ENCODE results near the gene ANKRD11.
"Not testable (repeated sequence)": the region's sequence is repeated elsewhere in the genome, so short reads cannot be mapped to it uniquely, and the experiment has no call there.

ANKRD11 gene

DNA sequence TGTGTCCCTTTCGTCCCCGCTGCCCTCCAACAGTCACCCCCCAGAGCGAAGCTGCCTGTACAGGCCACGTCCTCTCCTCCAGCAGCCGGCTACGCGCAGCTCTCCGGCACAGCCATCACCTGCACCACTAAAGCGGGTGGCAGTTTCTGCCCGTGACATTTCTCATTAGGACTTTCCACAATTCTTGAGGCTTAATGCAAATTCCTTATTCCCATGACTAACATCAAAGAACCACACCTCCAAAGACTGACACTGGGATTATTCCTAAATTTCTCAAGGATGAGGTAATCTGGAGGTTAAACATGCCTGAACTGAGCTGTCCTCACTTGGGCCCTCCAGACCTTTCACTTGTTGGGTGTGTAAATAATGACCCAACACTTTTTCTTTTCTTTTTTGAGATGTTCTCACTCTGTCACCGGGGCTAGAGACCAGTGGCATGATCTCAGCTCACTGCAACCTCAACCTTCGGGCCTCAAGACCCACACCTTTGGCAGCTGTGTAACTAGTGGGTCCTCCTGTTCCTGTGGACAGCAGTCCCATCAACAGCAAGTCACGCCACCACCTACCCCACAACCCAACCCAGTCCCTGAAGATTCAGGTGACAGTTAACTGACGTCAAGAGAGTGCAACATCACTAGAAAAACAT is 11.7 kb downstream of the ANKRD11 start:
- DNase-seq (ENCODE audit: low read depth), result no peak

DNA sequence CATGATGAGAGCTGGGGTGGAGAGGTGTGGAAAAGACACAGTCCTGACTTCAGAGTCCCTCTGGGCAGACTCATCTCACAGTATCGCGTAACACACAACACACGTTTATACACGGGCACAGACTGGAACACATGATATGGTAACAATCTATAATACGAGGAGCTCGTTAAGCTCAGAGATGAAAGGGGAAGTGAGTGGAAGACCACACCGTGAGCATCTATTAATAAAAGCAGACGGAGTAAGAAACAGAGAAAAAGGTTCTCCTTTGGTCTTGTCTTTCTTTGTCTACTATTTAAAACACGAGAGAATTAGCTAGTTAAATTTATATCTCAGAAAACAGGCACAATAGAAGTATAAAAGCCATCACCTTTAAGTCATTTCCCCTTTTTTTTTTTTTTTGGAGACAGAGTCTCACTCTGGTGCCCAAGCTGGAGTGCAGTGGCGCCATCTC is 13.5 kb downstream of the ANKRD11 start:
- no peak for DNase-seq (ENCODE audit: low read depth)

DNA sequence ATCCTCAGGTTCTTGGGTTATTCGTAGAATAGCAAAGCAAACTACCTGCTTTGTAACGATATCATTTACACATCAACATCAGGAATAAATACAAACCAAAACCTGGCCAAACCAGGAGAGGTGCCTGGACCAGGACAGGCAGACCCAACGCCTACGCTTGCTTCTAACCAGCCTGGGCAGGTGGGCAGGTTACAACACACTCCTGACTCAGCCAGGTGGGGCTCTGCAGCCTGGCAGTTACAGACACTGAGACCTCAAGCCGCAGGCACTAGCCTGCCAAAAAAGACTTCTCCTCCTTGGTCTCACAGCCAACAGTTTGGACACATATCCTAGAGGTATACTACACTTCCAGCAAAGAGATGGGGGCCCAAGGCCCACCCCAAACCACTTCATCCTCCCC is 14.0 kb downstream of the ANKRD11 start:
- no peak for DNase-seq (ENCODE audit: low read depth)

DNA sequence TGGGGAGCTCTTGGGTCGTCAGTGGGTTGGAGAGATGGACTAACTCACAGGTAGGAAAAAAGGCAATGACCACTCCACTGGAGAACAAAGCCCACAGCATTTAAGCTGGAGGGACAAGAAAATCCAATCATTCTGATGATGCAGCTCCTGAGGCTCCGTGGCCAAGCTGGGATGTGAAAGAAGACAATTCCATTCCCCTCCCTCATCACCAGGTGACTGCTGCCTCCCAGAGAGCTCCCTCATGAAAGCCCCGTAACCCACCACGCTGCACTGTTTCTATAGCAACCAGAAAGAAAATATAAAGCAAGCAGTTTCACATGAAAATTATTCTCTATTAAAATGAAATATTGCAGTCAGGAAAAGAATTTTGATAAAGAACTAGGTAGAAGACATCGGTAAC is 15.2 kb downstream of the ANKRD11 start:
- DNase-seq (ENCODE audit: low read depth), result no peak

DNA sequence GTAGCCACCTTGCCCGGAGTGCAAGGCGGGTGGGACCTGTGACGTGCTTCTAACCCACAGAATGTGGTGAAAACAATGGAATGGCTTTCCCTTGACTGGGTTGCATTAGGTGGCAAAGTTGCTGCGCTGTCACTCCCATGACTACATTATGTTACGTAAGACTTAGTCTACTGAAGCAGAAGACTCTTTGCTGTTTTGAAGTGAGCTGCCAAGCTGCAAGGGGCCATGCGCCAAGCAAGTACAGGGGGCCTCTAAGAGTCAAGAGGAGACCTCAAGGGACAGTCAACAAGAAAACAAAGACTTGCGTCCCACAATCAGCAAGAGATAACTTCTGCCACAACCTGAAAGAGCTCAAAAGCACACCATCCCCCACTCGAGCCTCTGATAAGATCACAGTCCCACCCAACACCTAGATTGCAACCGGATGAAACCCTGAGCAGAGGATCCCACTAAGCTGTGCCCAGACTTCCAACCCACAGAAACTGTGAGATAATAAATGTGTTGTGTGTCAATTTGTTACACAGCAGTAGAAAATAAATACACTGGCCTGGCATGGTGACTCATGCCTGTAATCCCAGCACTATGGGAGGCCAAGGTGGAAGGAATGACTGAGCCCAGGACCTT is 16.5 kb downstream of the ANKRD11 start:
- DNase-seq (ENCODE audit: low read depth), result no peak

DNA sequence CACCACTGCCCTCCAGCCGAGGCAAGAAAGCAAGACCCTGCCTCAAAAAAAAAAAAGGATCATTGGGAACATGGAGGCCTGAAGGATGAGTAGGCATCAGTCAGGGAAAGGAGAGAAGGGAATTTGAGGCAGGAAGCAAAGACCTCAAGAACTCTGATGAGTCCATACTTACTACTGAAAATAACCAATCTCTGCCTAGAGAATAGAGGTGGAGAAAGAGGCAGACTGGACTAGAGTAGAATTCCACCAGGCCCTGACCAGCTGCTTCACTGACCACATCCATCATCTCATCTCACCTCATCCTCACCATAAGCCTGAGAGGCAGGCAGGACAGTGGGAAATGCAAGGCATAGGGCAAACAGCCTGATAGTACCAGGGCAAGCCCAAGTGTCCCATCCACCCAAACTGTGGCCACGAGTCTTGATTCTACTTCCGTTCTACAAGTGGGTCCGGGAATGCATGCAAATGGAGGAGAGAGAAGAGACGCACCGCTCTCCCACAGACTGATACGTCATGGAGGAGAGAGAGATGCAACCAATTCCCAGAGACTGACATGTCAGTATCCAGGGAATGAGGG is 17.1 kb downstream of the ANKRD11 start:
- no peak for DNase-seq (ENCODE audit: low read depth)

DNA sequence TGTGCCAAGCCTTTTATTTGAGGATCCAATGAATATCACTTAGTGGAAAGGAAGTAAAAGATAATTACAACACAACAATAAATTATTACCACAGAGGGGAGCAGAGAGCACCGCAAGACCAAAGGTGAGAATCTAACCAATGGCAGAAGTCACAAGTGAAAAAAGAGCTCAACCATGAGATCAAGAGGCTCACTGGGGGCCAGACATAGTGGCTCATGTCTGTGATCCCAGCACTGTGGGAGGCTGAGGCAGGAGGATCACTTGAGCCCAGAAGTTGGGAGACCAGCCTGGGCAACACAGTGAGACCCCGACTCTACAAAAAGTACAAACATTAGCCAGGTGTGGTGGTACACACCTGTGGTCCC is 17.7 kb downstream of the ANKRD11 start:
- DNase-seq (ENCODE audit: low read depth), result no peak

DNA sequence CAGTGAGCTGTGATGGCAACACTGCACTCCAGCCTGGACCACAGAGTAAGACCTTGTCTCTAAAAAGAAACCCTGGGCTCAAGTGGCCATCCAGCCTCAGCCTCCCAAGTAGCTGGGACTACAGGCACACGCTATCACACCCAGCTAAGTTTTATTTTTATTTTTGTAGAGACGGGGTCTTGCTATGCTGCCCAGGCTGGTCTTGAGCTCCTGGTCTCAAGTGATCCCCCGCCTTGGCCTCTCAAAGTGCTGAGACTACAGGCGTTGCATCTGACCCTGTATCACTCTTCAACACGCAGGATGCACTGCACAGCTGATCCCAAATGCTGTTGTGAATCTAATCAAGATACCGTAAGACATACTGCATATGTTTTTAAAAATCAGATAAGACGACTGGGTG is 23.0 kb downstream of the ANKRD11 start:
- no peak for DNase-seq (ENCODE audit: low read depth)

DNA sequence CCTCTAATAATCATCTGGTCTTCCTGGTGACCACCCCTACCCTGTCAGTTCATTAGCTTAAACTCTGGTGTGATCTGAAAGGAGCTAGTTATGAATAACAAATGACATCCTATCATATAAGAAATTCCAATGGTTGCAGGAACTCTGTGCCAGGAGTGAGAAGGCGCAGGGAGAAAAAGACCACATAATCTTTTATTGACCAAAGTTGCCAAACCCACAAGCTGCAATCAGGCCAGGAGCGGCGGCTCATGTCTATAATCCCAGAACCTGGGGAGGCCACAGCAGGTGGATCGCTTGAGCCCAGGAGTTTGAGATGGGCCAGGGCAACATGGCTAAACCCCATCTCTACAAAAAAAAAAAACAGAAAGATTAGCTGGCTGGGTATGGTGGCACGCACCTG is 23.4 kb downstream of the ANKRD11 start:
- no peak for DNase-seq (ENCODE audit: low read depth)

DNA sequence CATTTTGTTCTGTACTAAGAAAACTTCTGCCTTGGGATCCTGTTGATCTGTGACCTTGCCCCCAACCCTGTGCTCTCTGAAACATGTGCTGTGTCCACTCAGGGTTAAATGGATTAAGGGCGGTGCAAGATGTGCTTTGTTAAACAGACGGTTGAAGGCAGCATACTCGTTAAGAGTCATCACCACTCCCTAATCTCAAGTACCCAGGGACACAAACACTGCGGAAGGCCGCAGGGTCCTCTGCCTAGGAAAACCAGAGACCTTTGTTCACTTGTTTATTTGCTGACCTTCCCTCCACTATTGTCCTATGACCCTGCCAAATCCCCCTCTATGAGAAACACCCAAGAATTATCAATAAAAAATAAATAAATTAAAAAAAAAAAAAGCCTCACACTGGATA is 27.0 kb downstream of the ANKRD11 start:
- DNase-seq (ENCODE audit: low read depth), result not testable (repeated sequence)

DNA sequence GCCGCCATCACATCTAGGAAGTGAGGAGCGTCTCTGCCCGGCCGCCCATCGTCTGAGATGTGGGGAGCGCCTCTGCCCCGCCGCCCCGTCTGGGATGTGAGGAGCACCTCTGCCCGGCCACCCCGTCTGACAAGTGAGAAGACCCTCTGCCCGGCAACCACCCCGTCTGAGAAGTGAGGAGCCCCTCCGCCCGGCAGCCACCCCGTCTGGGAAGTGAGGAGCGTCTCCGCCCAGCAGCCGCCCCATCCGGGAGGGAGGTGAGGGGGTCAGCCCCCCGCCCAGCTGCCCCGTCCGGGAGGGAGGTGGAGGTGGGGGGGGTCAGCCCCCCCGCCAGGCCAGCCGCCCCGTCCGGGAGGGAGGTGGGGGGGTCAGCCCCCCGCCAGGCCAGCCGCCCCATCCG is 27.7 kb downstream of the ANKRD11 start:
- not testable (repeated sequence) for DNase-seq (ENCODE audit: low read depth)

DNA sequence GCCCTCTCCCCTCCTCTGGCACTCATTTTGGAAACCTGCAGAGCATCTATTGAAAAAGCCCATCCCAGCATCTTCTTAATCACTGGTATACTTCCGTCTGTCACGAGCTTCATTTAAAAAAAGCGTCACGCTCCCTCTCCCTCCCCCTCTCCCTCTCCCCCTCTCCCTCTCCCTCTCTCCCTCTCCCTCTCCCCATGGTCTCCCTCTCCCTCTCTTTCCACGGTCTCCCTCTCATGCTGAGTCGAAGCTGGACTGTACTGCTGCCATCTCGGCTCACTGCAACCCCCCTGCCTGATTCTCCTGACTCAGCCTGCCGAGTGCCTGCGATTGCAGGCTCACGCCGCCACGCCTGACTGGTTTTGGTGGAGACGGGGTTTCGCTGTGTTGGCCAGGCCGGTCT is 28.5 kb downstream of the ANKRD11 start:
- DNase-seq (ENCODE audit: low read depth), result not testable (repeated sequence)

DNA sequence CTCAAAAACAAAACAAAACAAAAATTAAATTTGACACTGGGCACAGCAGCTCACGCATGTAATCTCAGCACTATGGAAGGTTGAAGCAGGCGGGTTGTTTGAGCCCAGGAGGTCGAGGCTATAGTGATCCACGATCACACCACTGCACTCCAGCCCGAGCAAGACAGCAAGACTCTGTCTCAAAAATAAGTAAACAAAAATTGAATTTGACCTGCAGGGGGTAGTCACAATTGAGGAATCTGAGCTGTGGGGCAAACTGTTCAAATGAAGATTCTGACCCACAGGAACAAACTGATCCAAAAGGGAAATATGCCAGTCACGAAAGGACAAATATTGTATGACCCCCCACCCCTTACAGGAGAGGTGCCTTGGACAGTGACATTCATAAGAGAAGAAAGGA is 29.8 kb downstream of the ANKRD11 start:
- DNase-seq (ENCODE audit: low read depth), result no peak

DNA sequence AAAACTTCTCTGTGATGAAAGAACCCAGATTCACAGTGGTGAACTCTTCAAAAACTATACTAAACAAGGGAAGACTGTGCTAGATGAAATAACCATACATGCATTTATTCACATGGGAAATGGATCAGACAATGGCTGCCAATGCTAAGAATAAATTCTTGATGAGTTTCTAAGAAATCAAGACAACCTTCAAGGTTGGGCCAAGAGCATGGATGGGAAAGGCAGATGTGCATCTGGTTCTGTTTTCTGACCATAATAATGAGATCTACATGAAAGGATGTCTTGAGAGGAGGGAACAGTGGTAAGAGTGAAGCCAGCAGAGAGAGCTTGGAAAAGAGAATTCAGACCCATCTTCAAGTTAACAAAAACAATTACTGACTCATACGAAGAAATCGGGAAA is 31.4 kb downstream of the ANKRD11 start:
- no peak for DNase-seq (ENCODE audit: low read depth)

DNA sequence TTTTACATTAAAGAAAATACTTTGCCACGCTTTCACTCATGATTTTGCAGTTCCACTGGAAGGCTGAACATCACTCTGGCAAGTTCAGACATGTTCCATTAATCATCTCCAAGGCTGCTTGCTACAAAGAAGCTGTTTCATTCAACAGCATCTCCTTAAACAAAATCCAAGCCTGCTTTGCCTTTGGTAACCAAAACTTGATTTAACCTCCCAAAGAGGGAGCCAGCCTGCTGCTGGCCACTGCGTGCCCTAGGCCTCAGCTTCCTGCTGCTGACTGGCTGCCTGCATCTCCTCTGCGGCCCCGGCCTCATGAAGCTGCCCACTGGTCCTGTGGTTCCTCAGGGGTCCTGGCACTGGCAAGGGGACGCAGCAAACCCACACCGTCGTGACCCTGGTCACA is 31.8 kb downstream of the ANKRD11 start:
- no peak for DNase-seq (ENCODE audit: low read depth)

DNA sequence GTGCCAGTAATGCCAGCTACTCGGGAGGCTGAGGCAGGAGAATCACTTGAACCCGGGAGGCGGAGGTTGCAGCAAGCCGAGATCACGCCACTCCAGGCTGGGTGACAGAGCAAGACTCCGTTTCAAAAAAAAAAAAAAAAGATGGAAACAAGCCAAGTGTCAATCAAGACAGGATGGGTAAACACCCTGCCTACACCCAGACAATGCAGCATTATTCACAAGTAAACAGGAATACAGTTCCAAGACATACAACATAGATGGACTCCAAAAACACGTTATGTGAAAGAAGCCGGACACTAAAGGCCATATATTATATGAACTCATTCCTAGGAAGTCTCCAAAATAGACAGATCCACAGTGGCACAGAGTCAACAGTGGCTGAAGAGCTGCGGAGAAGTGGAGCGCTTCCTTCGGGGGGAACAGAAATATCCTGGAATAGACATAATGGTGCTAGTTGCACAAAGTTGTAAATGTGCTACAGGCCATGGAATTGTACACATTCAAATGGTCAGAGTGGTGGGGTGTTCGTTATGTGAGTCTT is 33.9 kb downstream of the ANKRD11 start:
- no peak for DNase-seq (ENCODE audit: low read depth)

DNA sequence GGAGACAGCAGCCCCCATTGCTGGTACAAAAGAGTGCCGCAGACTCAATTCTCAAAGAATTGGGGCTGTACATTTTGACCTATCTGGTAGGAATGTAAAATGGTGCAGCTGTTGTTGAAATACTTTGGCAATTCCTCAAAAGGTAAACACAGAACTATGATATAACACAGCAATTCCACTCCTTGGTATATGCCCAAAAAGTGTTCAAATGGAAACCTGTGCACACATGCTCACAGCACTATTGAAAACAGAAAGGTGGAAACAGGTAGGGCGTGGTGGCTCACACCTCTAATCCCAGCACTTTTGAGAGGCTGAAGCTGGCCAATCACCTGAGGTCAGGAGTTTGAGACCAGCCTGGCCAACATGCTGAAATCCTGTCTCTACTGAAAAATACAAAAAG is 34.7 kb downstream of the ANKRD11 start:
- DNase-seq (ENCODE audit: low read depth), result no peak

DNA sequence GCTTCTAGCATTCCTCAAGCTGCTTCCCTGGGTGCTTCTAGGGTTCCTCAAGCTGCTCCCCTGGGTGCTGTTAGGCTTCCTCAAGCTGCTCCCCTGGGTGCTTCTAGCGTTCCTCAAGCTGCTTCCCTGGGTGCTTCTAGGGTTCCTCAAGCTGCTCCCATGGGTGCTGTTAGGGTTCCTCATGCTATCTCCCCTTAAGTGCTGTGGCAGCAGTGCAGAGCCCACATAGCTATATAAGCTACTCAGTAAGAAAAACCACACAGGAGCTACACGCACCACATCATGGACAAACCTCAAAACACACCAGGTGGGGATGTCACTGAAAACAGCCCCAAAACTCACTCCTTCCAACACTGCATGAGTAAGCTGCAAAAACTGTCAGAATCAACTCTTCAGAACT is 35.2 kb downstream of the ANKRD11 start:
- no peak for DNase-seq (ENCODE audit: low read depth)

DNA sequence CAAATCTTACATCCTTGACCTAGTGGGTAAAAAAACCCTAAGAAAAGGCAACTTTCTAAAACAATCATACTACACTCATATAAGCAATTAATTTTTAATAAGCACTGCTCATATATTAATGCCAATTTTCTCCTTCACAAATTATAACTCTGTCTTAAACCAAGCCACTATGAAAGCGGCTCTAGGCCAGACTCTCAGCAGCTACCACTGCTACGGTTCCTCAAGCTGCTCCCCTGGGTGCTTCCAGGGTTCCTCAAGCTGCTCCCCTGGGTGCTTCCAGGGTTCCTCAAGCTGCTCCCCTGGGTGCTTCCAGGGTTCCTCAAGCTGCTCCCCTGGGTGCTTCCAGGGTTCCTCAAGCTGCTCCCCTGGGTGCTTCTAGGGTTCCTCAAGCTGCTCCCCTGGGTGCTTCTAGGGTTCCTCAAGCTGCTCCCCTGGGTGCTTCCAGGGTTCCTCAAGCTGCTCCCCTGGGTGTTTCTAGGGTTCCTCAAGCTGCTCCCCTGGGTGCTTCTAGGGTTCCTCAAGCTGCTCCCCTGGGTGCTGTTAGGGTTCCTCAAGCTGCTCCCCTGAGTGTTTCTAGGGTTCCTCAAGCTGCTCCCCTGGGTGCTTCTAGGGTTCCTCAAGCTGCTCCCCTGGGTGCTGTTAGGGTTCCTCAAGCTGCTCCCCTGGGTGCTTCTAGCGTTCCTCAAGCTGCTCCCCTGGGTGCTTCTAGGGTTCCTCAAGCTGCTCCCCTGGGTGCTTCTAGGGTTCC is 35.8 kb downstream of the ANKRD11 start:
- DNase-seq (ENCODE audit: low read depth), result not testable (repeated sequence)

DNA sequence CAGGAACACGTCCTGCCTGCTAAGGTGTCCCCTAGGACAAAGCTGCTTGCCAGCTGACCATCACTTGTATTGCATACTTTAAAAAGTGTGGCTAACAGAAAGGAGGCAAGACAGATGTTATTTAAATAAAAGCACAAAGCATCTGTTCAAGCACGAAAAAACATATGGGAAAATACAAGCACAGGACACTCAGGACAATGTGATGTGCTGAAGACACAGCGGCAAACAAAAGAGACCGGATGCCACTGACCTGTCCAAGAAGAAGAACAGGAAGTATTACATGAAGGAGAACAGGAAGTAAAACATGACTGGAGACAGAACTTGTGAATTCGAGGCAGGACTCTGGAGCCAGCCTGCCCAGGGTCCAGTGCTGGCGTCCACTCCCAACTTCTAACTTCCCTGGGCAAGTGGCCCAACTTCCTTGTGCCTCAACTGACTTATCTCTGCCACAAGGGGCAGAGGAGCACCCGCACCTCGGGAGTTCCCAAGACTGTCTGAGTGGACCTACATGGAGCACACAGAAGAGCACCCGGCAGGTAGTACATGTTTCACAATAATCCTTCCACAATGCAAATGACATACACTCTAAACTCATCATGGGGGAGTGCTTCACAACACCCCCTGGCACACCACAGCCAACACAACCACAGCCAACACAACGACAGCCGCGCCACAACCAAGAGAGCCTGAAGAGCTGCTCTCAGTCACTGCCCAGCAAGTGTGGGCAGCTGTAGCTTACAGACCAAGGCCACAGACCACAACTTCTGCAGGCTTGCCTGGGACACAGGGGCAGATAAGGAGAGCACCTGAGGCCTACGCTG is 36.6 kb downstream of the ANKRD11 start:
- no peak for DNase-seq (ENCODE audit: low read depth)

DNA sequence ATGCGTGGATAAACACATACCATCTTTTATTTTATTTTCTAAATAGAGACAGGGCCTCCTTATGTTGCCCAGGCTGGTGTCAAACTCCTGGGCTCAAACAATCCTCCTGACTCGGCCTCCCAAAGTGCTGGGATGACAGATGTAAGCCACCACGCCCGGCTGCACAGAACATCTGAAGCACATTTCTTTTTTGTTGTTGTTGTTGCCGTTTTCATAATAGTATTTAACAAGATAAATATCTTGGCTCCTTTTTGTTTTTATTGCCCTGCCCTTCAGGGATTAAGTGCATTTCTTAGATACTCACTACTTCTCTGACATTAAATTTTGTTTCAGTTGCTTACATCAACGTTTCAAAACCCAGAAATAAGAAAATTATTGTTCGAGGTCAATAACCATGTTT is 37.4 kb downstream of the ANKRD11 start:
- DNase-seq (ENCODE audit: low read depth), result no peak

DNA sequence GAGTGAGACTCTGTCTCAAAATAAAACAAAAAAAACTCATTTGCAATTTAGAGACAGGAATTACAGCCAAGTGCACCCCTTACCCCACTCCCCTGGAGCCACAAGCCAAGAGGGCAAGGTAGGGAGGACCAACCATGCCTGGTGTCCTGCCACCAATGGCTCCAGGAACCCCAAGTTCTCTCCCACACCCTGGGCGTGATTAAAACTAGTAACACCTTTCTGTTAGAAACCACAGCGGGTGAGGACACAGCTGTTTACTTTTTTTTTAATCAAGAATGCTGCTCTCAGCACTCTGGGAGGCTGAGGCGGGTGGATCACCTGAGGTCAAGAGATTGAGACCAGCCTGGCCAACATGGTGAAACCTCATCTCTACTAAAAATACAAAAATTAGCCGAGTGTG is 38.1 kb downstream of the ANKRD11 start:
- no peak for DNase-seq (ENCODE audit: low read depth)

Measured in activated T-cell treated with anti-CD3 and anti-CD28 coated beads for 24 hours (primary cell).